ENCODE data around the gene DGKH.
"Not testable (repeated sequence)": the region's sequence is repeated elsewhere in the genome, so short reads cannot be mapped to it uniquely, and the experiment has no call there.

GRCh38 chr13:42226759-42227158, 178.3 kb downstream of the DGKH start:
- TF ChIP-seq RFX5 (IDR thresholded peaks at IDR 0.05; ENCODE audit: low read depth, low read length); RAD21 (IDR thresholded peaks at IDR 0.05; ENCODE audit: insufficient read depth, low read depth, low read length): not testable (repeated sequence)
